ENCODE measurements around the gene NOX5. TPM values are rescaled to one million over a fixed set of nuclear protein-coding genes. Genes with fewer than 3 reads are reported as not detected.

The NOX5 gene
- polyA plus RNA-seq, 1 donor from 2014 or later = not detected

GRCh38 chr15:69011641-69012040 is 2.9 kb upstream of the NOX5 start:
- no peaks in the 10 kb centered on the region for H3F3A ChIP-seq (ENCODE audit: insufficient read depth, low read length, poor library complexity, severe bottlenecking)
- no peaks in the 10 kb centered on the region for H3K9me2 ChIP-seq (ENCODE audit: insufficient read depth, low read length)
- H4K20me1 ChIP-seq (ENCODE audit: insufficient read depth) = no peaks in the 10 kb centered on the region
- TF ChIP-seq CTCF (IDR thresholded peaks at IDR 0.05; ENCODE audit: poor library complexity, severe bottlenecking) (no peak), SMC3 (conservative IDR thresholded peaks at IDR 0.05; ENCODE audit: poor library complexity) (no peak), RAD21 (conservative IDR thresholded peaks at IDR 0.05) (no peak), MXI1 (conservative IDR thresholded peaks at IDR 0.05; ENCODE audit: poor library complexity, severe bottlenecking) (no peak), POLR2AphosphoS5 (IDR thresholded peaks at IDR 0.05) (no peak), EP300 (conservative IDR thresholded peaks at IDR 0.05; ENCODE audit: poor library complexity, severe bottlenecking) (no peak), REST (IDR thresholded peaks at IDR 0.05; ENCODE audit: borderline replicate concordance) (no peak), TAF1 (IDR thresholded peaks at IDR 0.05; ENCODE audit: low read depth) (no peak), EZH2 (IDR thresholded peaks at IDR 0.05; ENCODE audit: borderline replicate concordance, insufficient read depth, low read length, poor library complexity, severe bottlenecking) (no peak)
- no peaks in the 10 kb centered on the region for H3K36me3 ChIP-seq (ENCODE audit: insufficient read depth, low read length)
- H2AFZ ChIP-seq (ENCODE audit: low read depth, low read length) = no peak overlapping the region
- H3K27me3 ChIP-seq (ENCODE audit: insufficient read depth, low read depth, low read length) = no peaks in the 10 kb centered on the region
- H3K79me2 ChIP-seq (replicated peaks; ENCODE audit: insufficient read depth, low read length) = no peaks in the 10 kb centered on the region
- no peak overlapping the region for H3K9ac ChIP-seq (ENCODE audit: low read length)
- no peak overlapping the region for H3K4me3 ChIP-seq (ENCODE audit: low read length)
- H3K9me3 ChIP-seq (ENCODE audit: low read length) = no peaks in the 10 kb centered on the region
- no peak overlapping the region for H3K27ac ChIP-seq (ENCODE audit: low read length)
- H3K4me2 ChIP-seq (ENCODE audit: low read length) = no peak overlapping the region

- Histone ChIP-seq H3K9me3 (ENCODE audit: low read length) (no peaks in the 10 kb centered on the region), H3K36me3 (ENCODE audit: insufficient read depth, low read length) (no peaks in the 10 kb centered on the region), H2AFZ (ENCODE audit: low read depth, low read length) (no peak overlapping the region)
These were observed 1.6 kb upstream of the NOX5 start for GRCh38 chr15:69012761-69013364.

More at GRCh38 chr15:69012761-69013364, 1.6 kb upstream of the NOX5 start:
- Histone ChIP-seq H3K9me2 (ENCODE audit: insufficient read depth, low read length) (no peaks in the 10 kb centered on the region), H3F3A (ENCODE audit: insufficient read depth, low read length, poor library complexity, severe bottlenecking) (no peaks in the 10 kb centered on the region), H3K4me3 (ENCODE audit: low read length) (no peak overlapping the region), H3K27me3 (ENCODE audit: insufficient read depth, low read depth, low read length) (no peaks in the 10 kb centered on the region), H3K9ac (ENCODE audit: low read length) (no peak overlapping the region), H4K20me1 (ENCODE audit: insufficient read depth) (no peaks in the 10 kb centered on the region), H3K4me2 (ENCODE audit: low read length) (no peak overlapping the region), H3K79me2 (replicated peaks; ENCODE audit: insufficient read depth, low read length) (no peaks in the 10 kb centered on the region), H3K27ac (ENCODE audit: low read length) (no peak overlapping the region)
- no peak for TF ChIP-seq TAF1 (IDR thresholded peaks at IDR 0.05; ENCODE audit: low read depth)
- no peak for TF ChIP-seq SMC3 (conservative IDR thresholded peaks at IDR 0.05; ENCODE audit: poor library complexity)
- no peak for TF ChIP-seq EZH2 (IDR thresholded peaks at IDR 0.05; ENCODE audit: borderline replicate concordance, insufficient read depth, low read length, poor library complexity, severe bottlenecking)
- TF ChIP-seq REST (IDR thresholded peaks at IDR 0.05; ENCODE audit: borderline replicate concordance) = no peak
- no peak for TF ChIP-seq MXI1 (conservative IDR thresholded peaks at IDR 0.05; ENCODE audit: poor library complexity, severe bottlenecking)
- TF ChIP-seq EP300 (conservative IDR thresholded peaks at IDR 0.05; ENCODE audit: poor library complexity, severe bottlenecking) = no peak
- no peak for TF ChIP-seq POLR2AphosphoS5 (IDR thresholded peaks at IDR 0.05)
- TF ChIP-seq CTCF (IDR thresholded peaks at IDR 0.05; ENCODE audit: poor library complexity, severe bottlenecking) = no peak
- TF ChIP-seq RAD21 (conservative IDR thresholded peaks at IDR 0.05) = no peak
